Ascending aorta (tissue), 2 donors: Measurements from ENCODE around the gene KCNJ5. TPM values are rescaled to one million over a fixed set of nuclear protein-coding genes. Genes with fewer than 3 reads are reported as not detected.

ENCODE experiments used
- DNase-seq, 2 donors: peaks; one replicate each; pipeline ENCODE4 v3.0.0-alpha.2; 2019; ENCODE audit warnings: low spot score in 2 of 2
- H3K27ac ChIP-seq, 2 donors: fragments of 200-600 bp; sonication (generic); one replicate each; pipeline ENCODE4 v1.5.1; 2016 to 2017; ENCODE audit warnings: mild to moderate bottlenecking in 1 of 2
- H3K27me3 ChIP-seq: fragments of 200-600 bp; sonication (generic); one replicate; pipeline ENCODE4 v1.5.1; 2017
- H3K36me3 ChIP-seq, 2 donors: fragments of 200-600 bp; sonication (generic); one replicate each; pipeline ENCODE4 v1.5.1; 2016
- H3K4me1 ChIP-seq, 2 donors: fragments of 200-600 bp; sonication (generic); one replicate each; pipeline ENCODE4 v1.5.1; 2016 to 2017; ENCODE audit warnings: mild to moderate bottlenecking in 1 of 2
- H3K4me3 ChIP-seq, 2 donors: fragments of 200-600 bp; sonication (generic); one replicate each; pipeline ENCODE4 v1.5.1; 2016 to 2017; ENCODE audit warnings: mild to moderate bottlenecking in 1 of 2
- H3K9me3 ChIP-seq, 2 donors: fragments of 200-600 bp; sonication (generic); one replicate each; pipeline ENCODE4 v1.5.1; 2016
- CTCF ChIP-seq, 3 experiments: fragments of 200-600 bp in 2 of 3; fragments of 450-650 bp in 1 of 3; sonication (generic) in 2 of 3; IDR thresholded peaks; one replicate each; pipeline ENCODE4 v1.5.1; 2016 to 2019; ENCODE audit warnings: antibody characterized with exemption in 3 of 3, mild to moderate bottlenecking in 1 of 3, moderate library complexity in 1 of 3
- intact Hi-C: fragments of 100-400 bp; cut with DNase I; formaldehyde crosslinking; loops from one replicate; pipeline ENCODE4 v1.15.1; 2023
- total RNA-seq: library from RNA; depleted of rRNA; stranded (reverse); fragments of >200 nt; gene quantifications from one replicate; pipeline ENCODE4 v1.1.0, GENCODE V29; 2016

Gene KCNJ5
- total RNA-seq, 1 donor from 2014 or later = 0.53 TPM

DNA sequence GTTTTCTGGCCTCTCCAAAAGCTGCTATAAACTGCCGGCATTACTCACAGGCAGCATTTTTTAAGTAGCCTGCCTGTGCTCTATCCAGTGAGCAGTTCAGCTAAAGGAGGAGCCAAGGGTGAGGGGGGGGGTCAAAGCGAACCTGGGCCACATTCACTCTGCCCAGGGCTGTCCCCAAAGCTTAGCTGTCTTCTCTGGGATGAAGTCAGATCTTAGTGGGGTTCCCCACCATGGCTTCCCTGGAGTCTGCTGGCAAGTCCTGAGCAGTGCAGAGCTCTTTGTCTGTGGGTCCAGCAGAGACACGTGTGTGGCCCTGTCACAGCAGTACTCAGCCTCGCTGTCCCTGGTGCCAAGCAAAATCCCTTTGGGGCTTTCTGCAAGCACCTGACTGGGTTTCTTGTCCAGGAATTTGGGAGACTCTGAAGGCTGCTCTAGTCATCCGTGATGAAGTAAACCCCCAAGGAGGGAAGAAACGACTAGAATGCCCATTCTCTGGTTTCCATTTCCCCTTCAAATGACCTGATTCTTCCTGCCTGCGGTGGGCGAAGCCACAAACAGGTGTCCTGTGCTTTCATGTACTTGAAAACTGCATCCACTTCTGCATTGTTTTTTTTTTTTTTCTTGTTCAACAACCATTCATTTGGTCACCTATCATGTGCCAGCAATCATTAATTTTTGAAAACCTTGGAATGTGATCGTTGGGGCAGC, 2.6 kb downstream of the KCNJ5 start:
- no peak overlapping the region for H3K4me3 ChIP-seq
- H3K4me1 ChIP-seq = peaks cover 8 to 9% of the 10 kb centered on the region in 2 donors
- TF ChIP-seq CTCF (IDR thresholded peaks at IDR 0.05) = no peak
- no peaks in the 10 kb centered on the region for H3K9me3 ChIP-seq
- intact Hi-C loops = loop anchor here (10.0 kb wide), 2 partner anchors 251 to 369 kb away; no protein-coding TSS in a partner anchor
- no peaks in the 10 kb centered on the region for H3K36me3 ChIP-seq
- H3K27me3 ChIP-seq = no peaks in the 10 kb centered on the region
- no peak for DNase-seq
- H3K27ac ChIP-seq = peak overlapping the region in 1 of 2 donors; percentile 30

DNA sequence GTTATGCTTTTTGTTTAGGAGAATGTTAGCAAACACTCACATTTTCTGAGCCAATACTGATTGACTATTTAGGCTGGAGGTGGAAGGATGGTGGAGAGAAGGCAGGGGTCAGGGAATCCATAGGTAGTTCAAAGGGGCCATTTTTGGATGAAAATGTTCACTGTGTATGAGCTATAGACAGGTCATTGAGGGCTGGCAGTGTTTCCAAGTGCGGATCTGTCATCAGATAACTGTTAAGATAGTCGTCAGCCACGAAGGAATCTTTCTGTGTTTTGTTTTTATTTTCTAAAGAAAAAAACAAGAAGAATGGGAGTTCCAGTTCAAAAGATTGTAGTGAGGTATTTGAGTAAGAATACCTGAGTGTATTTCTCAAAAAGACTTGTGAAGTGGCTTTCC, 3.1 kb downstream of the KCNJ5 start:
- Histone ChIP-seq H3K36me3 (no peaks in the 10 kb centered on the region), H3K27me3 (no peaks in the 10 kb centered on the region), H3K4me1 (peaks cover 8 to 9% of the 10 kb centered on the region in 2 donors), H3K9me3 (no peaks in the 10 kb centered on the region), H3K27ac (no peak overlapping the region), H3K4me3 (no peak overlapping the region)
- TF ChIP-seq CTCF (IDR thresholded peaks at IDR 0.05) = no peak
- intact Hi-C loops = loop anchor here (10.0 kb wide), 2 partner anchors 251 to 369 kb away; no protein-coding TSS in a partner anchor
- no peak for DNase-seq

DNA sequence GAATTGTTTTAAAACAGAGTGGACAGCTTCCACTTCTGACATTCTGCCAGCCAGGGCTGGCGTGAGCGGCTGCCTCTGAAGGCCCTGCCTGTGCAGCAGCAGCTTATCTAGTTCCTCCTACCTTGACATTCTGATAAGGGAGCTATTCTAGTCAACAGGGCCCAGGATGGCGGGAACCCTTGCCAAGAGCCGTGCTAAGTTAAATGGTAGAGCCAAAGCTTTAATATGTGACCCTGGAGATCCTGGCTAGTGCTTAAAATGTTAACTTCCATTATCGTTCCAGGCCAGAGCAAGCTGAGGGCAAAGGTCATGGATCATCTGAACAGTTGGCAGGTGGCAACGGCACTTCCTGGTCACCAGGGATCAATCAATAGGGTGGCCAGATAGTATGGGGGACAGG, 3.5 kb downstream of the KCNJ5 start:
- H3K27me3 ChIP-seq = no peaks in the 10 kb centered on the region
- no peak overlapping the region for H3K27ac ChIP-seq
- intact Hi-C loops = loop anchor here (10.0 kb wide), 2 partner anchors 250 to 370 kb away; no protein-coding TSS in a partner anchor
- H3K4me3 ChIP-seq = no peak overlapping the region
- no peak for DNase-seq
- no peaks in the 10 kb centered on the region for H3K9me3 ChIP-seq
- H3K4me1 ChIP-seq = peaks cover 8 to 9% of the 10 kb centered on the region in 2 donors
- TF ChIP-seq CTCF (IDR thresholded peaks at IDR 0.05) = no peak
- no peaks in the 10 kb centered on the region for H3K36me3 ChIP-seq

DNA sequence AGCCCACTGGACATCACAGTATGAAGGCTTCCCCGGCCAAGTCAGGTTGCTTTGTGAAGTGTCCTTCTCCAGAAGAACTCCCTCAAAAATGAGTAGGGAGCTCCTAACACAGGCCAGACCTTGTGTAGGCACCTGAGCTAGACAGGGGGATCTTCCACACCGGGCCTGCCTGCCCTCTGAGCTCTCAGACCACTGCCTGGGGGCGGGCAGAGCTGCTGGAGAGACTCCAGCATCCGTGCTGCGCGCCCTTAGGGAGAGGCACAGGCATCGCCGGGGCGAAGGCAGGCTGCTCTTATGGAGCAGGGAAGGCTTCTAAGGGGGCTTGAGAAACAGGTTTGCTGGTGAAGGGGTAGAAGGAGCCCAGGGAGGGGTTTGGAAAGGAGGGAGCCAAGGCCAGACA, 4.4 kb downstream of the KCNJ5 start:
- no peak overlapping the region for H3K27ac ChIP-seq
- intact Hi-C loops = loop anchor here (10.0 kb wide), 2 partner anchors 249 to 371 kb away; no protein-coding TSS in a partner anchor
- TF ChIP-seq CTCF (IDR thresholded peaks at IDR 0.05) = no peak
- no peak for DNase-seq
- no peaks in the 10 kb centered on the region for H3K9me3 ChIP-seq
- H3K4me3 ChIP-seq = no peak overlapping the region
- peaks cover 5 to 12% of the 10 kb centered on the region in 2 donors for H3K4me1 ChIP-seq
- no peaks in the 10 kb centered on the region for H3K36me3 ChIP-seq
- no peaks in the 10 kb centered on the region for H3K27me3 ChIP-seq

GRCh38 chr11:128896356-128896755, 5.2 kb downstream of the KCNJ5 start:
- H3K27me3 ChIP-seq = no peaks in the 10 kb centered on the region
- H3K36me3 ChIP-seq = no peaks in the 10 kb centered on the region
- no peak overlapping the region for H3K4me3 ChIP-seq
- no peak for TF ChIP-seq CTCF (IDR thresholded peaks at IDR 0.05)
- H3K9me3 ChIP-seq = no peaks in the 10 kb centered on the region
- intact Hi-C loops = loop anchor here (10.0 kb wide), 2 partner anchors 248 to 372 kb away; no protein-coding TSS in a partner anchor
- no peak for DNase-seq
- peaks cover 3 to 12% of the 10 kb centered on the region in 2 donors for H3K4me1 ChIP-seq
- H3K27ac ChIP-seq = peak overlapping the region in 1 of 2 donors; percentile 2
